HepG2 (cell line): Measurements from ENCODE around the gene LSMEM2. TPM values are rescaled to one million over a fixed set of nuclear protein-coding genes. Genes with fewer than 3 reads are reported as not detected.
A peak's percentile ranks its signal among the peaks of the same experiment; 100 is the strongest.

Experiments
- ATAC-seq: fragments of 200-7000 bp; cut with Tn5 transposase; 3 replicates; pipeline ENCODE4 v1.9.1; 2020; ENCODE audit warnings: mild to moderate bottlenecking, moderate library complexity
- BruUV-seq: library from RNA; stranded (reverse); fragments of 400-500 nt; replicated peaks from 2 replicates; lab custom pipeline; 2021; lab: Mats Ljungman, UMichigan
- CTCF ChIA-PET: fragments of 300-600 bp; formaldehyde crosslinking; extraction: SDS; loops from one replicate; lab custom pipeline; 2021; ENCODE audit warnings: low total read pairs, inconsistent platforms, low intra/inter-chr PET ratio; lab: Yijun Ruan, JAX
- POLR2A ChIA-PET: fragments of 350-600 bp; sonication (Branson Sonifier 250); formaldehyde crosslinking; loops from one replicate; lab custom pipeline; 2020; ENCODE audit warnings: antibody characterized with exemption, inconsistent platforms; lab: Yijun Ruan, JAX
- DNase-seq: peaks from one replicate; pipeline ENCODE4 v3.0.0-alpha.2; 2015; ENCODE audit warnings: low spot score
- FAIRE-seq: peaks from 3 replicates; lab custom pipeline; 2011; peaks lifted over from hg19 to GRCh38; lab: Jason Lieb, UNC
- H2AFZ ChIP-seq: one replicate; pipeline ENCODE4 v1.6.1; 2011; ENCODE audit warnings: low read length, inconsistent platforms
- H3K27ac ChIP-seq: fragments of 300-600 bp; 3 replicates; pipeline ENCODE4 v1.8.0; 2011; ENCODE audit warnings: mixed run types, mild to moderate bottlenecking, mixed read lengths, low read length, inconsistent platforms; ENCODE audit not compliant: insufficient read depth; ENCODE audit errors: extremely low read length
- H3K27me3 ChIP-seq, 2 experiments: fragments of 200-600 bp in 1 of 2; 2 replicates in 1 of 2; 3 replicates in 1 of 2; pipeline versions ENCODE4 v1.6.0 to v1.8.0; 2011; ENCODE audit warnings: low read length in 2 of 2, mild to moderate bottlenecking in 2 of 2, moderate library complexity in 2 of 2, inconsistent platforms in 1 of 2; ENCODE audit not compliant: insufficient read depth in 2 of 2, control insufficient read depth in 1 of 2
- H3K36me3 ChIP-seq, 2 experiments: fragments of 200-600 bp in 1 of 2; replicated peaks in 1 of 2; 2 replicates in 1 of 2; 3 replicates in 1 of 2; pipeline versions ENCODE4 v1.5.1 to v1.8.0; 2011; ENCODE audit warnings: low read length in 2 of 2, inconsistent platforms in 1 of 2; ENCODE audit not compliant: insufficient read depth in 2 of 2, control insufficient read depth in 1 of 2
- H3K4me1 ChIP-seq: 2 replicates; pipeline ENCODE4 v1.5.1; 2012; ENCODE audit warnings: low read length, inconsistent platforms; ENCODE audit not compliant: insufficient read depth
- H3K4me2 ChIP-seq: 2 replicates; pipeline ENCODE4 v1.6.0; 2011; ENCODE audit warnings: low read depth, low read length, inconsistent platforms
- H3K4me3 ChIP-seq, 3 experiments: fragments of 200-600 bp in 1 of 3; sonication (generic), shearing (Covaris generic) in 1 of 3; replicated peaks in 1 of 3; 2 replicates each; pipeline ENCODE4 v1.5.1; 2011 to 2016; ENCODE audit warnings: low read length in 3 of 3, inconsistent platforms in 2 of 3, low read depth in 2 of 3, mild to moderate bottlenecking in 2 of 3, control low read depth in 1 of 3, mixed read lengths in 1 of 3; ENCODE audit not compliant: insufficient read depth in 1 of 3
- H3K79me2 ChIP-seq: one replicate; pipeline ENCODE4 v1.6.1; 2011; ENCODE audit warnings: low read length, inconsistent platforms; ENCODE audit not compliant: insufficient read depth
- H3K9ac ChIP-seq: 2 replicates; pipeline ENCODE4 v1.6.0; 2011; ENCODE audit warnings: mild to moderate bottlenecking, low read depth, low read length, inconsistent platforms; ENCODE audit not compliant: insufficient read depth
- H3K9me3 ChIP-seq: 2 replicates; pipeline ENCODE4 v1.5.1; 2012; ENCODE audit warnings: mild to moderate bottlenecking, low read length
- H4K20me1 ChIP-seq: 2 replicates; pipeline ENCODE4 v1.6.0; 2011; ENCODE audit warnings: inconsistent platforms, mild to moderate bottlenecking, low read length, moderate library complexity; ENCODE audit not compliant: insufficient read depth
- BHLHE40 ChIP-seq: IDR thresholded peaks from 2 replicates; pipeline ENCODE4 v1.6.1; 2011; ENCODE audit warnings: low read length, improper control_type of control experiment
- BORCS8-MEF2B ChIP-seq: sonication (generic); formaldehyde crosslinking; IDR thresholded peaks from 2 replicates; pipeline ENCODE4 v1.8.0; 2022; ENCODE audit warnings: mild to moderate bottlenecking, missing genetic modification reagents
- CBX2 ChIP-seq, 2 experiments: fragments of 200-600 bp in 1 of 2; sonication (generic); formaldehyde crosslinking in 1 of 2; IDR thresholded peaks; 2 replicates each; pipeline versions ENCODE4 v1.7.0 to v1.8.1; 2018 to 2022; ENCODE audit warnings: low read depth in 2 of 2, low read length in 1 of 2, mild to moderate bottlenecking in 1 of 2, missing genetic modification reagents in 1 of 2
- CBX5 ChIP-seq: sonication (generic); formaldehyde crosslinking; IDR thresholded peaks from 2 replicates; pipeline ENCODE4 v1.4.0; 2020; ENCODE audit warnings: missing genetic modification reagents, borderline replicate concordance
- EEA1 ChIP-seq: sonication (generic); formaldehyde crosslinking; IDR thresholded peaks from 2 replicates; pipeline ENCODE4 v1.5.1; 2020; ENCODE audit warnings: mild to moderate bottlenecking, missing genetic modification reagents, borderline replicate concordance
- ESRRA ChIP-seq: sonication (generic); formaldehyde crosslinking; IDR thresholded peaks from 2 replicates; pipeline ENCODE4 v1.5.1; 2020; ENCODE audit warnings: mild to moderate bottlenecking, low read depth, missing genetic modification reagents
- FOXA3 ChIP-seq: IDR thresholded peaks from 2 replicates; pipeline ENCODE4 v1.6.1; 2016; ENCODE audit warnings: missing genetic modification reagents, missing compliant biosample characterization
- GABPB1 ChIP-seq: IDR thresholded peaks from 2 replicates; pipeline ENCODE4 v1.6.1; 2016; ENCODE audit warnings: mild to moderate bottlenecking, missing genetic modification reagents, moderate library complexity, missing compliant biosample characterization
- HIVEP1 ChIP-seq: sonication (generic); formaldehyde crosslinking; IDR thresholded peaks from 2 replicates; pipeline ENCODE4 v1.4.0; 2020; ENCODE audit warnings: mild to moderate bottlenecking, missing genetic modification reagents
- HNRNPL ChIP-seq: fragments of 200-400 bp; formaldehyde crosslinking; IDR thresholded peaks from 2 replicates; pipeline ENCODE4 v1.6.1; 2017; ENCODE audit warnings: mild to moderate bottlenecking, low read depth, low read length
- KMT2A ChIP-seq: sonication (generic); formaldehyde crosslinking; IDR thresholded peaks from 2 replicates; pipeline ENCODE4 v1.4.0; 2020; ENCODE audit warnings: missing genetic modification reagents
- MED8 ChIP-seq: sonication (generic); formaldehyde crosslinking; IDR thresholded peaks from 2 replicates; pipeline ENCODE4 v1.8.1; 2023; ENCODE audit warnings: mild to moderate bottlenecking, missing genetic modification reagents; ENCODE audit not compliant: insufficient replicate concordance
- MTA3 ChIP-seq: sonication (generic); formaldehyde crosslinking; IDR thresholded peaks from 2 replicates; pipeline ENCODE4 v1.4.0; 2020; ENCODE audit warnings: missing genetic modification reagents
- MZF1 ChIP-seq: sonication (generic); formaldehyde crosslinking; IDR thresholded peaks from 2 replicates; pipeline ENCODE4 v1.8.1; 2023; ENCODE audit warnings: mild to moderate bottlenecking, missing genetic modification reagents, borderline replicate concordance
- NFKB2 ChIP-seq: sonication (generic); formaldehyde crosslinking; IDR thresholded peaks from 2 replicates; pipeline ENCODE4 v1.4.0; 2020; ENCODE audit warnings: missing genetic modification reagents, borderline replicate concordance
- PCBP1 ChIP-seq: fragments of 200-400 bp; formaldehyde crosslinking; IDR thresholded peaks from 2 replicates; pipeline ENCODE4 v1.6.1; 2017; ENCODE audit warnings: mild to moderate bottlenecking, low read depth, low read length, borderline replicate concordance
- PHF8 ChIP-seq: sonication (generic); formaldehyde crosslinking; IDR thresholded peaks from 2 replicates; pipeline ENCODE4 v1.5.0; 2020; ENCODE audit warnings: missing genetic modification reagents
- POLR2A ChIP-seq, 2 experiments: IDR thresholded peaks; 2 replicates each; pipeline ENCODE4 v1.6.1; 2011; ENCODE audit warnings: low read depth in 2 of 2, low read length in 2 of 2, mild to moderate bottlenecking in 1 of 2, moderate library complexity in 1 of 2; ENCODE audit not compliant: insufficient read depth in 1 of 2
- POLR2G ChIP-seq: fragments of 200-400 bp; formaldehyde crosslinking; IDR thresholded peaks from 2 replicates; pipeline ENCODE4 v1.6.1; 2018; ENCODE audit warnings: mild to moderate bottlenecking, low read depth, low read length, moderate library complexity
- STAG1 ChIP-seq: sonication (generic); formaldehyde crosslinking; IDR thresholded peaks from 2 replicates; pipeline ENCODE4 v1.4.0; 2020; ENCODE audit warnings: missing genetic modification reagents
- ZNF501 ChIP-seq: sonication (generic); formaldehyde crosslinking; IDR thresholded peaks from 2 replicates; pipeline ENCODE4 v1.5.1; 2020; ENCODE audit warnings: mild to moderate bottlenecking, moderate library complexity, missing genetic modification reagents
- ZNF562 ChIP-seq: sonication (generic); formaldehyde crosslinking; IDR thresholded peaks from 2 replicates; pipeline ENCODE4 v1.8.0; 2022; ENCODE audit warnings: missing genetic modification reagents, borderline replicate concordance
- ZNF747 ChIP-seq: sonication (generic); formaldehyde crosslinking; IDR thresholded peaks from 2 replicates; pipeline ENCODE4 v1.8.1; 2023; ENCODE audit warnings: missing genetic modification reagents, mild to moderate bottlenecking, borderline replicate concordance
- ZNF83 ChIP-seq: sonication (generic); formaldehyde crosslinking; IDR thresholded peaks from 2 replicates; pipeline ENCODE4 v1.4.0; 2020; ENCODE audit warnings: missing genetic modification reagents, mild to moderate bottlenecking, borderline replicate concordance
- ZNF891 ChIP-seq: sonication (generic); formaldehyde crosslinking; IDR thresholded peaks from 2 replicates; pipeline ENCODE4 v1.5.0; 2020; ENCODE audit warnings: mild to moderate bottlenecking, missing genetic modification reagents
- WGBS: methylation state at CpG from one replicate; pipeline ENCODE4 v1.1.6; 2017; ENCODE audit warnings: low lambda C conversion rate; 5-methylcytosine and 5-hydroxymethylcytosine counted together
- in situ Hi-C: cut with HindIII; loops from 2 replicates; pipeline ENCODE4 v1.10.0; 2017; ENCODE audit warnings: low pct_unique_long_range_greater_than_20kb; ENCODE audit not compliant: extremely low pct_ligation_motif_present
- intact Hi-C: fragments of 100-400 bp; cut with micrococcal nuclease; formaldehyde crosslinking; loops from one replicate; pipeline ENCODE4 v1.10.0; 2022; ENCODE audit not compliant: unreplicated experiment
- polyA plus RNA-seq, 8 experiments: library from polyadenylated mRNA; depleted of rRNA in 3 of 8; stranded (reverse) in 7 of 8; unstranded in 1 of 8; fragments of >200 nt; fragmentation: Illumina TruSeq in 4 of 8; extraction: Trizol in 4 of 8; gene quantifications; 2 replicates each; pipeline versions ENCODE4 v1.2.1 to v1.2.3, GENCODE V29; 2011 to 2016; ENCODE audit warnings: low read depth in 4 of 8, missing spikeins in 1 of 8, mixed read lengths in 1 of 8; ENCODE audit not compliant: insufficient read depth in 1 of 8
- total RNA-seq, 5 experiments: library from RNA; depleted of rRNA; stranded (reverse); fragments of >200 nt; fragmentation: Illumina TruSeq; extraction: Trizol; gene quantifications; 2 replicates each; pipeline ENCODE4 v1.2.3, GENCODE V29; 2016; ENCODE audit warnings: low read depth in 1 of 5
- TF ChIP-seq, protein P1 (sequence below): sonication (generic); formaldehyde crosslinking; IDR thresholded peaks from 2 replicates; pipeline ENCODE4 v1.8.1; 2023; ENCODE audit warnings: mild to moderate bottlenecking, missing genetic modification reagents

Gene LSMEM2
- total and polyA plus RNA-seq, 2 of the 13 experiments (the other 11 are each of a cell fraction or from before 2014, with no cell fraction given): 0.07 to 0.41 TPM

GRCh38 chr3:50322115-50322385 lies 43.2 kb downstream of the LSMEM2 start:
- no peaks in the 10 kb centered on the region for H4K20me1 ChIP-seq
- H3K4me3 ChIP-seq: peak overlapping the region; percentile 28 to 91 (median 85); a peak in 5 of 6 replicates
- no peak for ATAC-seq
- in situ Hi-C loops (loop anchor here (5.0 kb wide), 1 partner anchor 60 kb away; no protein-coding TSS in a partner anchor), intact Hi-C loops (no loop called here)
- H3K9me3 ChIP-seq: no peaks in the 10 kb centered on the region
- peaks cover 30% of the 10 kb centered on the region for H3K79me2 ChIP-seq
- FAIRE-seq: no peak
- H3K9ac ChIP-seq: peak overlapping the region; percentile 99
- WGBS: 60% methylated on average over 1 of the region's 14 CpGs
- peak overlapping the region; percentile 94 for H3K4me2 ChIP-seq
- no TSS peak for BruUV-seq
- POLR2A ChIA-PET: interaction anchor here (0.8 to 13.0 kb wide), 10 partner anchors 14 to 126 kb away, joined by 3 to 222 read pairs (median 8); partner anchors contain the start of genes GNAI2, HYAL1, HYAL3 and IFRD2
- H3K4me1 ChIP-seq: peaks cover 79% of the 10 kb centered on the region
- no peak overlapping the region for H2AFZ ChIP-seq
- DNase-seq: no peak
- CTCF ChIA-PET: interaction anchor here (0.9 to 2.3 kb wide), 3 partner anchors 19 to 95 kb away, joined by 3 to 15 read pairs (median 3); partner anchors contain the start of genes HYAL1, HYAL3 and NAA80
- no peaks in the 10 kb centered on the region; a peak in 1 of 5 replicates for H3K27me3 ChIP-seq
- H3K36me3 ChIP-seq: peaks cover 12 to 36% of the 10 kb centered on the region in 2 experiments
- H3K27ac ChIP-seq: peak overlapping the region; percentile 100
- 0 out of 2 replicates have a peak, but pooled peaks have one; percentile 10 for TF ChIP-seq FOXA3 (CRISPR knock-in tag)
- TF ChIP-seq ZNF747 (CRISPR knock-in tag): 0 out of 2 replicates have a peak, but pooled peaks have one; percentile 42
- TF ChIP-seq MED8 (CRISPR knock-in tag): peak; percentile 45
- 0 out of 2 replicates have a peak, but pooled peaks have one; percentile 7 for TF ChIP-seq BORCS8-MEF2B (CRISPR knock-in tag)
- peak; percentile 79 for TF ChIP-seq POLR2G
- 0 out of 2 replicates have a peak, but pooled peaks have one; percentile 1 for TF ChIP-seq GABPB1
- peak in 1 of 2 experiments; percentile 74; a peak in 2 of 4 replicates for TF ChIP-seq POLR2A (IDR thresholded peaks at IDR 0.05; ENCODE audit: insufficient read depth in 1 of 2, low read depth in 2 of 2, low read length in 2 of 2)
- peak; percentile 19; the same call in 1 of the 2 replicates for TF ChIP-seq HIVEP1
- TF ChIP-seq KMT2A (CRISPR knock-in tag): 0 out of 2 replicates have a peak, but pooled peaks have one; percentile 3
- TF ChIP-seq PHF8 (CRISPR knock-in tag): peak; percentile 20; the same call in 1 of the 2 replicates
- no peak for TF ChIP-seq ZNF562 (CRISPR knock-in tag)
- TF ChIP-seq, protein P1, sequence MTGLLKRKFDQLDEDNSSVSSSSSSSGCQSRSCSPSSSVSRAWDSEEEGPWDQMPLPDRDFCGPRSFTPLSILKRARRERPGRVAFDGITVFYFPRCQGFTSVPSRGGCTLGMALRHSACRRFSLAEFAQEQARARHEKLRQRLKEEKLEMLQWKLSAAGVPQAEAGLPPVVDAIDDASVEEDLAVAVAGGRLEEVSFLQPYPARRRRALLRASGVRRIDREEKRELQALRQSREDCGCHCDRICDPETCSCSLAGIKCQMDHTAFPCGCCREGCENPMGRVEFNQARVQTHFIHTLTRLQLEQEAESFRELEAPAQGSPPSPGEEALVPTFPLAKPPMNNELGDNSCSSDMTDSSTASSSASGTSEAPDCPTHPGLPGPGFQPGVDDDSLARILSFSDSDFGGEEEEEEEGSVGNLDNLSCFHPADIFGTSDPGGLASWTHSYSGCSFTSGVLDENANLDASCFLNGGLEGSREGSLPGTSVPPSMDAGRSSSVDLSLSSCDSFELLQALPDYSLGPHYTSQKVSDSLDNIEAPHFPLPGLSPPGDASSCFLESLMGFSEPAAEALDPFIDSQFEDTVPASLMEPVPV (CRISPR knock-in tag): no peak
- no peak for TF ChIP-seq BHLHE40
- peak; percentile 22; the same call in 1 of the 2 replicates for TF ChIP-seq ESRRA
- TF ChIP-seq NFKB2 (CRISPR knock-in tag): 0 out of 2 replicates have a peak, but pooled peaks have one; percentile 3
- TF ChIP-seq ZNF83 (CRISPR knock-in tag): no peak
- peak; percentile 7; the same call in 1 of the 2 replicates for TF ChIP-seq ZNF501 (CRISPR knock-in tag)
- no peak for TF ChIP-seq MTA3
- no peak for TF ChIP-seq CBX2 (IDR thresholded peaks at IDR 0.05; ENCODE audit: low read depth, low read length)
- TF ChIP-seq CBX2 (CRISPR knock-in tag; IDR thresholded peaks at IDR 0.05; ENCODE audit: low read depth): no peak
- 0 out of 2 replicates have a peak, but pooled peaks have one; percentile 50 for TF ChIP-seq EEA1 (CRISPR knock-in tag)
- TF ChIP-seq STAG1: no peak
- 0 out of 2 replicates have a peak, but pooled peaks have one; percentile 36 for TF ChIP-seq HNRNPL
- TF ChIP-seq CBX5: peak; percentile 26; the same call in 1 of the 2 replicates
- TF ChIP-seq PCBP1: no peak
- TF ChIP-seq MZF1 (CRISPR knock-in tag): no peak
- TF ChIP-seq ZNF891: 0 out of 2 replicates have a peak, but pooled peaks have one; percentile 6
